Right atrium auricular region (tissue), 2 donors: ENCODE measurements around the gene BACH2. TPM values are rescaled to one million over a fixed set of nuclear protein-coding genes. Genes with fewer than 3 reads are reported as not detected.
"Not testable (repeated sequence)": the region's sequence is repeated elsewhere in the genome, so short reads cannot be mapped to it uniquely, and the experiment has no call there.

ENCODE experiments used
- DNase-seq: peaks from one replicate; pipeline ENCODE4 v3.0.0-alpha.2; 2019; ENCODE audit warnings: low spot score
- H3K27ac ChIP-seq, 2 donors: fragments of 200-600 bp; sonication (generic); 1 replicate in 1 of 2; 2 replicates in 1 of 2; pipeline ENCODE4 v1.5.1; 2016 to 2019
- H3K27me3 ChIP-seq, 2 donors: fragments of 200-600 bp; sonication (generic); one replicate each; pipeline versions ENCODE4 v1.5.1 to v1.6.0; 2017 to 2019
- H3K36me3 ChIP-seq: fragments of 200-600 bp; sonication (generic); one replicate; pipeline ENCODE4 v1.5.1; 2016
- H3K4me1 ChIP-seq, 2 donors: fragments of 200-600 bp; sonication (generic); one replicate each; pipeline versions ENCODE4 v1.5.1 to v1.6.0; 2017 to 2019
- H3K4me3 ChIP-seq, 2 donors: fragments of 200-600 bp; sonication (generic); 1 replicate in 1 of 2; 2 replicates in 1 of 2; pipeline ENCODE4 v1.5.1; 2017 to 2019; ENCODE audit warnings: mild to moderate bottlenecking in 1 of 2, moderate library complexity in 1 of 2
- H3K9me3 ChIP-seq, 2 donors: fragments of 200-600 bp; sonication (generic); one replicate each; pipeline ENCODE4 v1.5.1; 2019
- CTCF ChIP-seq, 2 donors: fragments of 200-600 bp; sonication (generic); IDR thresholded peaks; one replicate each; pipeline ENCODE4 v1.5.1; 2019; ENCODE audit warnings: antibody characterized with exemption in 2 of 2
- total RNA-seq, 2 donors: library from RNA; depleted of rRNA; stranded (reverse); fragments of >200 nt; gene quantifications; one replicate each; pipeline ENCODE4 v1.1.0, GENCODE V29; 2016

The BACH2 gene
- total RNA-seq, 2 donors from 2014 or later = 0.82 to 2.2 TPM

- Histone ChIP-seq H3K4me3 (peak overlapping the region in 1 of 2 donors; percentile 36), H3K27ac (peak overlapping the region; percentile 59 to 70), H3K36me3 (no peaks in the 10 kb centered on the region), H3K27me3 (no peaks in the 10 kb centered on the region), H3K9me3 (no peaks in the 10 kb centered on the region), H3K4me1 (peaks cover 0 to 23% of the 10 kb centered on the region in 2 donors)
- peak in 1 of 2 donors; percentile 22 for TF ChIP-seq CTCF (IDR thresholded peaks at IDR 0.05)
- DNase-seq = no peak
These were observed 12.2 kb downstream of the BACH2 start for GRCh38 chr6:90284236-90285041.

DNA sequence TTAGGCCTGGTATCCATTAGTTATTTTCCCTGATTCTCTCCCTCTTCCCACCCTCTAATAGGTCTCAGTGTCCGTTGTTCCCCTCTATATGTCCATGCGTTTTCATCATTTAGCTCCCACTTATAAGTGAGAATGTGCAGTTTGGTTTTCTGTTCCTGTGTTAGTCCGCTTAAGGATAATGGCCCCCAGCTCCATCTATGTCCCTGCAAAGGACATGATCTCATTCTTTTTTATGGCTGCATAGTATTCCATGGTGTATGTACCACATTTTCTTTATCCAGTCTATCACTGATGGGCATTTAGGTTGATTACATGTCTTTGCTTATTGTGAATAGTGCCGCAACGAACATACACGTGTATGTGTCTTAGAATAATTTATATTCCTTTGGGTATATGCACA is 14.4 kb downstream of the BACH2 start:
- not testable (repeated sequence) for H3K36me3 ChIP-seq, H3K4me3 ChIP-seq, H3K9me3 ChIP-seq, H3K27ac ChIP-seq, DNase-seq, H3K27me3 ChIP-seq
- peaks cover 0 to 23% of the 10 kb centered on the region in 2 donors for H3K4me1 ChIP-seq

DNA sequence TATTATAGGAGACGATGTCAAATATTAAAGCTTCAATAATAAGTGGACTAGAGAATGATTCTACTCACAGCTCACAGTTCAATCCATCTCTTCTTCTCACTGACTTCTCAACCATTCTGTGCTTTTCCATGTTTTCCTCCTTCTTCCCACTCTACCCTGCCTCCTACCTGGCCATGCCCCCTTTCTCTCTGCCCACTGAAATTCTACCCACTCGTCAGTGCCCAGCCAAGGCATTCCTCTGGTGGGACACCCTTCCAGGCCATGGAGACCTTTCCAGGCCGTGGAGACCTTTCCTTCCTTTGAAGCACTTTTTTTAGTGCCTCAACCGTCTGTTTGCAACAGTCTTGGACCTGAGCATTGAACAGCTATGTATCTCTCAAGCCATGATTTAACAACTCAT is 18.5 kb downstream of the BACH2 start:
- H3K36me3 ChIP-seq = no peaks in the 10 kb centered on the region

GRCh38 chr6:90277302-90278011 is 19.2 kb downstream of the BACH2 start:
- H3K27ac ChIP-seq = no peak overlapping the region
- H3K36me3 ChIP-seq = no peaks in the 10 kb centered on the region
- TF ChIP-seq CTCF (IDR thresholded peaks at IDR 0.05) = no peak
- H3K9me3 ChIP-seq = no peaks in the 10 kb centered on the region
- DNase-seq = no peak
- no peak overlapping the region for H3K4me3 ChIP-seq
- no peaks in the 10 kb centered on the region for H3K27me3 ChIP-seq
- no peaks in the 10 kb centered on the region for H3K4me1 ChIP-seq

More for the DNA sequence above, 18.5 kb downstream of the BACH2 start:
- Histone ChIP-seq H3K4me1 (no peaks in the 10 kb centered on the region), H3K27ac (no peak overlapping the region), H3K27me3 (no peaks in the 10 kb centered on the region), H3K9me3 (no peaks in the 10 kb centered on the region), H3K4me3 (no peak overlapping the region)
- no peak for TF ChIP-seq CTCF (IDR thresholded peaks at IDR 0.05)
- no peak for DNase-seq

- H3K27me3 ChIP-seq = no peaks in the 10 kb centered on the region
- no peaks in the 10 kb centered on the region for H3K4me1 ChIP-seq
- no peak for DNase-seq
- H3K9me3 ChIP-seq = peaks cover 0 to 4% of the 10 kb centered on the region in 2 donors
- H3K27ac ChIP-seq = no peak overlapping the region
- H3K36me3 ChIP-seq = no peaks in the 10 kb centered on the region
- TF ChIP-seq CTCF (IDR thresholded peaks at IDR 0.05) = no peak
- H3K4me3 ChIP-seq = no peak overlapping the region
These were observed 22.1 kb downstream of the BACH2 start for GRCh38 chr6:90274451-90275030.

DNA sequence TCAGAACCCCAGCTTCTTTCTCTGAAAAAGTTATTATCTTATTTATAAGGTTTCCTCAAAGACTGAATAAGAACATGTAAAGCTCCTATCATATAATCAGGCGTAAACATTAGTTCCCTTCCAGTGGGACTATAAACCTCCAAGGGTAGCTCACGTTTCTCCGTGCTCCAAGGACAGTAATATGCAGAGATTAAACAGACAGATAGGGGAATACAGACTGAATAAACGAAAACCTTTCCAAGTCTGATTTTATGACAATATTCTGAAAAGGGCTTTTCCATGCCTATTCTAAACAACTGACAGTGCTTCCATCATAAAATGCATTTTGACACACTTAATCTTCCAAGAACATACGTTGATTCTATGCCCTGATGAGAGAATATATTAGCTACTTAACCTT is 22.8 kb downstream of the BACH2 start:
- H3K27ac ChIP-seq = no peak overlapping the region

More for the DNA sequence above, 22.8 kb downstream of the BACH2 start:
- Histone ChIP-seq H3K36me3 (no peaks in the 10 kb centered on the region), H3K4me3 (no peak overlapping the region), H3K27me3 (no peaks in the 10 kb centered on the region), H3K4me1 (no peaks in the 10 kb centered on the region), H3K9me3 (peaks cover 0 to 4% of the 10 kb centered on the region in 2 donors)
- TF ChIP-seq CTCF (IDR thresholded peaks at IDR 0.05) = no peak
- DNase-seq = no peak
